Hematopoietic multipotent progenitor cell (in vitro differentiated cells): ENCODE results near the gene NFKBIE. TPM values are rescaled to one million over a fixed set of nuclear protein-coding genes. Genes with fewer than 3 reads are reported as not detected.

Source experiments
- DNase-seq, 3 donors: peaks; one replicate each; pipeline ENCODE4 v3.0.0-alpha.2; 2011 to 2015; ENCODE audit warnings: low read depth in 2 of 3, low spot score in 2 of 3
- small RNA-seq: library from RNA; depleted of rRNA; stranded (forward); fragments of <200 nt; gene quantifications from one replicate; pipeline ENCODE3, GENCODE V24; 2012
- total RNA-seq: library from RNA; depleted of rRNA; stranded (reverse); fragments of >200 nt; gene quantifications from one replicate; pipeline ENCODE4 v1.2.3, GENCODE V29; 2012

The NFKBIE gene
- total RNA-seq, 1 donor: 38.8 TPM

DNA sequence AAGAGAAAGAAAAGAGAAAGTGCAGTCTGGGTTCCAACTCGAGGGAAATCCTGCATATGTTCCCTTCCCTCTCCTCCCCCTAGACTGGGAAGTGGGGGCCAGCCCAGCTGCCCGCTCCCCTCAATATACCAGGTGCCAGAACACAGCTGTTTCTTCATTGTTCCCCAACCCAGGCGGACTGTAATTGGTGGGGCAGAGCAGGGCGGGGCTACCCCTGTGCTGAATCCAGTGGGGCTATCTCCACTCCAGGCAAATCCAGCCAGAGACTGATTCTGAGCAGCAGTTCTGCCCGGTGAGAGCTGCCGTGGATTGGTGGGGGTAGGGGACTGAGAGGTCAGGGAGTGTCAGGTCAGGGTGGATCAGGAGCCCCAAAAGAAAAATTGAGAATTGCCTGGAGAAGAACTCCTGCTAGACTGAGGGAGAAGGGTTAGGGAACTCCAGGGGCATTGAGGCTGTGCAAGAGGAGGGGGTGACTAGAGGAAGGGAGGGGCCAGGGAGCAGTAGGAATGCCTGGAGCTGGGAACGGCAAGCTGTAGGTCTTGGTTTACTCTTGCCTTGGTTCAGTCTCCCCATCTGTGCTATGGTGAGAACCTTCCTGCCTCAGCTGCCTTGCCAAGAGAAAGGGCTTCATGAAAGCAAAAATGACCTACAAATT, 48.5 kb downstream of the NFKBIE start, which contains the start of gene MYMX:
MYMX (plus strand) TSS at position 250 of the 655 bp plus-strand sequence. CDS start 546 bp downstream, outside the sequence.
- DNase-seq: no peak

DNA sequence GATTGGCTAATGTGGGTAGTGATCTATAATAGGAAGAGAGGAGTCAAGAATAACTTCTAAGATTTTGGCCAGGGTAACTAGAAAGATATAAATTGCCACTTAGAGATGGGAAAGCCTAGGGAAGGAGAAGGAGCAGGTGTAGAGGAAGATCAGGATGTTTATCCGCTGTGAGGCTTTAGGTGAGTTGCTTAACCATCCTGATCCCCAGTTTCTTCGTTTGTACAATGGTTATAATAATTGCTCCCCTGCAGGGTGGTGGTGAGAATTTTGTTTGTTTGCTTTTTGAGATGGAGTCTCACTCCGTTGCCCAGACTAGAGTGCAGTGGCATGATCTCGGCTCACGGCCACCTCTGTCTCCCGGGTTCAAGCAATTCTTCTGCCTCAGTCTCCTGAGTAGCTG, 51.0 kb downstream of the NFKBIE start:
- DNase-seq: no peak

DNA sequence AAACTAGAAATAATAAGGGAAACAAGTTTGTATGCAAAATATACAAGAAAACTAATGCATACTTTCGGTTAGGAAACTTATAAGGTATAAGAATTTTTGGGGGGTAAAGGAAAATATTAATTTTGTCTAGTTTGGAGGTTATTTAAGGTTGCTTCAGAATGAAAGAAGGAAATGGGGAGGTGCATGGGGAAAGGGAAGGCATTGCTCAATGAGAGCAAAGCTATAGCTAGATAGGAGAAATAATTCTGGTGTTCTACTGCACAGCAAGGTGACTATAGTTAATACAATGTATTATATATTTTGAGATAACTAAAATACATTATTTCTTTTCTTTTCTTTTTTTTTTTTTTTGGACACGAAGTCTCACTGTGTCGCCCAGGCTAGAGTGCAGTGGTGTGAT, 54.1 kb downstream of the NFKBIE start:
- no peak for DNase-seq

Small RNA genes lying within 50 kb of the gene (small RNA-seq; reads per million reads assigned to genes)
- gene RN7SL811P: not detected

Other genes starting within 250 kb of the NFKBIE start
- gene MRPL14, start 138.1 kb downstream of the NFKBIE start, total RNA-seq: 20.5 TPM
- 6.5 TPM for gene TMEM63B, start 138.0 kb downstream of the NFKBIE start, total RNA-seq
- 7.3 TPM for gene CAPN11, start 106.7 kb downstream of the NFKBIE start, total RNA-seq
- gene MYMX, start 48.6 kb downstream of the NFKBIE start, total RNA-seq: 0.27 TPM
- gene SLC29A1, start 42.0 kb downstream of the NFKBIE start, total RNA-seq: 26.9 TPM
- gene HSP90AB1, start 18.4 kb downstream of the NFKBIE start, total RNA-seq: 770 TPM
- gene SLC35B2, start 8.0 kb downstream of the NFKBIE start, total RNA-seq: 48.2 TPM
- under 0.01 TPM for gene TMEM151B, start 4.9 kb upstream of the NFKBIE start, total RNA-seq
- 19.9 TPM for gene AARS2, start 47.8 kb upstream of the NFKBIE start, total RNA-seq
- gene SPATS1, start 77.1 kb upstream of the NFKBIE start, total RNA-seq: not detected
- gene CDC5L, start 122.2 kb upstream of the NFKBIE start, total RNA-seq: 10.5 TPM